Liver (tissue), 9 donors: Measurements from ENCODE around the gene SCLY. TPM values are rescaled to one million over a fixed set of nuclear protein-coding genes. Genes with fewer than 3 reads are reported as not detected.

Experiments used
- DNase-seq: peaks from one replicate; pipeline ENCODE4 v3.0.0-alpha.2; 2017; ENCODE audit warnings: low spot score
- H3K27ac ChIP-seq, 2 donors: one replicate each; pipeline ENCODE4 v1.7.0; 2013; ENCODE audit warnings: inconsistent platforms in 2 of 2, low read length in 2 of 2, control low read depth in 1 of 2, low read depth in 1 of 2, mild to moderate bottlenecking in 1 of 2
- H3K27me3 ChIP-seq, 4 donors: one replicate each; pipeline versions ENCODE4 v1.6.1 to v1.7.0; 2013; ENCODE audit warnings: low read length in 3 of 4, inconsistent platforms in 1 of 4, mild to moderate bottlenecking in 1 of 4, moderate library complexity in 1 of 4; ENCODE audit not compliant: control insufficient read depth in 4 of 4, insufficient read depth in 4 of 4
- H3K36me3 ChIP-seq, 4 donors: one replicate each; pipeline versions ENCODE4 v1.6.1 to v1.7.0; 2013; ENCODE audit warnings: low read length in 3 of 4, mild to moderate bottlenecking in 3 of 4, low read depth in 1 of 4, moderate library complexity in 1 of 4; ENCODE audit not compliant: control insufficient read depth in 4 of 4, insufficient read depth in 3 of 4
- H3K4me1 ChIP-seq, 4 donors: one replicate each; pipeline versions ENCODE4 v1.6.1 to v1.7.0; 2013; ENCODE audit warnings: low read length in 3 of 4, mild to moderate bottlenecking in 3 of 4, moderate library complexity in 1 of 4; ENCODE audit not compliant: control insufficient read depth in 4 of 4, insufficient read depth in 4 of 4
- H3K4me3 ChIP-seq, 3 donors: one replicate each; pipeline versions ENCODE4 v1.6.1 to v1.7.0; 2013; ENCODE audit warnings: low read length in 3 of 3, control low read depth in 1 of 3, low read depth in 1 of 3, mild to moderate bottlenecking in 1 of 3
- H3K9ac ChIP-seq, 2 donors: one replicate each; pipeline ENCODE4 v1.7.0; 2013; ENCODE audit warnings: low read length in 2 of 2, mild to moderate bottlenecking in 2 of 2, moderate library complexity in 2 of 2, control low read depth in 1 of 2, low read depth in 1 of 2
- H3K9me3 ChIP-seq, 4 donors: one replicate each; pipeline versions ENCODE4 v1.6.1 to v1.7.0; 2013; ENCODE audit warnings: low read length in 3 of 4; ENCODE audit not compliant: control insufficient read depth in 4 of 4
- EGR1 ChIP-seq, 2 donors: IDR thresholded peaks; 2 replicates each; pipeline ENCODE4 v1.6.1; 2016 to 2018; ENCODE audit warnings: antibody characterized with exemption in 2 of 2, low read depth in 2 of 2
- FOXA1 ChIP-seq: IDR thresholded peaks from 2 replicates; pipeline ENCODE4 v1.6.1; 2016; ENCODE audit warnings: antibody characterized with exemption
- FOXA2 ChIP-seq: IDR thresholded peaks from 2 replicates; pipeline ENCODE4 v1.6.1; 2016; ENCODE audit warnings: antibody characterized with exemption
- GABPA ChIP-seq, 2 donors: IDR thresholded peaks in 1 of 2; conservative IDR thresholded peaks in 1 of 2; 2 replicates each; pipeline ENCODE4 v1.6.1; 2016; ENCODE audit warnings: antibody characterized with exemption in 2 of 2, mild to moderate bottlenecking in 1 of 2, moderate library complexity in 1 of 2
- HNF4G ChIP-seq: IDR thresholded peaks from 2 replicates; pipeline ENCODE4 v1.6.1; 2016; ENCODE audit warnings: antibody characterized with exemption
- NR2F2 ChIP-seq: IDR thresholded peaks from 2 replicates; pipeline ENCODE4 v1.6.1; 2016; ENCODE audit warnings: antibody characterized with exemption
- RAD21 ChIP-seq, 2 donors: IDR thresholded peaks; 2 replicates each; pipeline ENCODE4 v1.6.1; 2016; ENCODE audit warnings: antibody characterized with exemption in 2 of 2, mild to moderate bottlenecking in 2 of 2
- RXRA ChIP-seq, 2 donors: IDR thresholded peaks; 2 replicates each; pipeline ENCODE4 v1.6.1; 2017 to 2018; ENCODE audit warnings: antibody characterized with exemption in 2 of 2, mild to moderate bottlenecking in 1 of 2
- SP1 ChIP-seq: IDR thresholded peaks from 2 replicates; pipeline ENCODE4 v1.6.1; 2018; ENCODE audit warnings: antibody characterized with exemption, mild to moderate bottlenecking
- TAF1 ChIP-seq: conservative IDR thresholded peaks from 2 replicates; pipeline ENCODE4 v1.6.1; 2016; ENCODE audit warnings: antibody characterized with exemption, mild to moderate bottlenecking
- WGBS: extraction: QIAGEN DNeasy Blood & Tissue Kit; methylation state at CpG from one replicate; pipeline ENCODE4 v1.1.7; 2013; 5-methylcytosine and 5-hydroxymethylcytosine counted together
- polyA plus RNA-seq, 2 donors: library from polyadenylated mRNA; stranded (reverse) in 1 of 2; unstranded in 1 of 2; fragments of 200-250 nt in 1 of 2; fragments of >200 nt in 1 of 2; fragmentation: Nextera tagmentation in 1 of 2; extraction: Ambion mirVana in 1 of 2; gene quantifications; one replicate each; pipeline versions ENCODE4 v1.2.1 to v1.2.3, GENCODE V29; 2013 to 2015
- total RNA-seq, 2 donors: library from RNA; depleted of rRNA; stranded (reverse); fragments of >200 nt; gene quantifications; one replicate each; pipeline ENCODE4 v1.2.3, GENCODE V29; 2014
- TF ChIP-seq, protein P1 (sequence below): fragments of 150-350 bp; IDR thresholded peaks from 2 replicates; pipeline ENCODE4 v1.5.1; 2017; ENCODE audit warnings: improper control_type of control experiment, low read depth, low read length; ENCODE audit not compliant: missing input control
- TF ChIP-seq, protein P2 (sequence below): IDR thresholded peaks from 2 replicates; pipeline ENCODE4 v1.6.1; 2016; ENCODE audit warnings: antibody characterized with exemption
- TF ChIP-seq, protein P3 (sequence below): IDR thresholded peaks from 2 replicates; pipeline ENCODE4 v1.6.1; 2016; ENCODE audit warnings: antibody characterized with exemption
- TF ChIP-seq, protein P4 (sequence below): IDR thresholded peaks from 2 replicates; pipeline ENCODE4 v1.6.1; 2016; ENCODE audit warnings: antibody characterized with exemption, mild to moderate bottlenecking
- donor health status: healthy.
- donor health status: healthy.
- donor health status: healthy.
- donor health status: healthy.
- donor health status: healthy.

SCLY gene
- total and polyA plus RNA-seq, 4 donors: 21.6 to 39.2 (median 25.0) TPM

DNA sequence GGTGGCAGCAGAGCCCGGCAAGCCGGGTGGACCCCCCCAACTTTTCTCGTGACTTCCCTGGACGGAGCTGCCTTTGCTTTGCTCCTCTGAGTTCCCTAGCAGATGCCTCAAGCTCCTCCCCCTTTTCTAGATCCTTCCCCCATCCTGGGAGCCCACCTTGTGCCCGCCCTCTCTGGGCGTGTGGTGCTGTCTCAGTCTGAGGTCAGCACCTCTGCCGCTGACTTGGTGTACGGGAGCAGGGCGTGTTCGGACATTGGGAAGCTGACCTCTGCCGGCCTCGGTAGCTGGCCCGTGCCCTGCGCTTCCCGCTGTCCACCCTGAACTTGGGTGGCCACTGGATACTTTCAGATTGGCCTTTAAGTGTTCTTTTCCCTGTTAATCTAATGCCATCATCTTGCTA is 19.7 kb downstream of the SCLY start:
- TF ChIP-seq, protein P1, sequence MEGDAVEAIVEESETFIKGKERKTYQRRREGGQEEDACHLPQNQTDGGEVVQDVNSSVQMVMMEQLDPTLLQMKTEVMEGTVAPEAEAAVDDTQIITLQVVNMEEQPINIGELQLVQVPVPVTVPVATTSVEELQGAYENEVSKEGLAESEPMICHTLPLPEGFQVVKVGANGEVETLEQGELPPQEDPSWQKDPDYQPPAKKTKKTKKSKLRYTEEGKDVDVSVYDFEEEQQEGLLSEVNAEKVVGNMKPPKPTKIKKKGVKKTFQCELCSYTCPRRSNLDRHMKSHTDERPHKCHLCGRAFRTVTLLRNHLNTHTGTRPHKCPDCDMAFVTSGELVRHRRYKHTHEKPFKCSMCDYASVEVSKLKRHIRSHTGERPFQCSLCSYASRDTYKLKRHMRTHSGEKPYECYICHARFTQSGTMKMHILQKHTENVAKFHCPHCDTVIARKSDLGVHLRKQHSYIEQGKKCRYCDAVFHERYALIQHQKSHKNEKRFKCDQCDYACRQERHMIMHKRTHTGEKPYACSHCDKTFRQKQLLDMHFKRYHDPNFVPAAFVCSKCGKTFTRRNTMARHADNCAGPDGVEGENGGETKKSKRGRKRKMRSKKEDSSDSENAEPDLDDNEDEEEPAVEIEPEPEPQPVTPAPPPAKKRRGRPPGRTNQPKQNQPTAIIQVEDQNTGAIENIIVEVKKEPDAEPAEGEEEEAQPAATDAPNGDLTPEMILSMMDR: no peak
- TF ChIP-seq TAF1 (no peak), RAD21 (IDR thresholded peaks at IDR 0.05) (no peak), GABPA (IDR thresholded peaks at IDR 0.05 in 1 of 2, conservative IDR thresholded peaks at IDR 0.05 in 1 of 2) (no peak), RXRA (IDR thresholded peaks at IDR 0.05) (no peak), FOXA1 (no peak), FOXA2 (no peak), HNF4G (no peak), NR2F2 (no peak), EGR1 (IDR thresholded peaks at IDR 0.05; ENCODE audit: low read depth in 2 of 2) (no peak), SP1 (no peak)
- TF ChIP-seq, protein P2, sequence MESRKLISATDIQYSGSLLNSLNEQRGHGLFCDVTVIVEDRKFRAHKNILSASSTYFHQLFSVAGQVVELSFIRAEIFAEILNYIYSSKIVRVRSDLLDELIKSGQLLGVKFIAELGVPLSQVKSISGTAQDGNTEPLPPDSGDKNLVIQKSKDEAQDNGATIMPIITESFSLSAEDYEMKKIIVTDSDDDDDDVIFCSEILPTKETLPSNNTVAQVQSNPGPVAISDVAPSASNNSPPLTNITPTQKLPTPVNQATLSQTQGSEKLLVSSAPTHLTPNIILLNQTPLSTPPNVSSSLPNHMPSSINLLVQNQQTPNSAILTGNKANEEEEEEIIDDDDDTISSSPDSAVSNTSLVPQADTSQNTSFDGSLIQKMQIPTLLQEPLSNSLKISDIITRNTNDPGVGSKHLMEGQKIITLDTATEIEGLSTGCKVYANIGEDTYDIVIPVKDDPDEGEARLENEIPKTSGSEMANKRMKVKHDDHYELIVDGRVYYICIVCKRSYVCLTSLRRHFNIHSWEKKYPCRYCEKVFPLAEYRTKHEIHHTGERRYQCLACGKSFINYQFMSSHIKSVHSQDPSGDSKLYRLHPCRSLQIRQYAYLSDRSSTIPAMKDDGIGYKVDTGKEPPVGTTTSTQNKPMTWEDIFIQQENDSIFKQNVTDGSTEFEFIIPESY: no peak
- TF ChIP-seq, protein P3, sequence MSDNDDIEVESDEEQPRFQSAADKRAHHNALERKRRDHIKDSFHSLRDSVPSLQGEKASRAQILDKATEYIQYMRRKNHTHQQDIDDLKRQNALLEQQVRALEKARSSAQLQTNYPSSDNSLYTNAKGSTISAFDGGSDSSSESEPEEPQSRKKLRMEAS: no peak
- H3K36me3 ChIP-seq: peaks cover 11 to 31% (median 24%) of the 10 kb centered on the region in 4 donors
- DNase-seq: no peak
- 99% methylated on average over 15 of the region's 15 CpGs for WGBS
- peak overlapping the region in 1 of 3 donors; percentile 57 for H3K4me3 ChIP-seq
- H3K9ac ChIP-seq: no peak overlapping the region
- peaks cover 0 to 5% (median 0%) of the 10 kb centered on the region in 4 donors for H3K9me3 ChIP-seq
- H3K27me3 ChIP-seq: no peaks in the 10 kb centered on the region
- peak overlapping the region; percentile 57 to 84 for H3K27ac ChIP-seq
- H3K4me1 ChIP-seq: peaks cover 0 to 31% (median 10%) of the 10 kb centered on the region in 4 donors

DNA sequence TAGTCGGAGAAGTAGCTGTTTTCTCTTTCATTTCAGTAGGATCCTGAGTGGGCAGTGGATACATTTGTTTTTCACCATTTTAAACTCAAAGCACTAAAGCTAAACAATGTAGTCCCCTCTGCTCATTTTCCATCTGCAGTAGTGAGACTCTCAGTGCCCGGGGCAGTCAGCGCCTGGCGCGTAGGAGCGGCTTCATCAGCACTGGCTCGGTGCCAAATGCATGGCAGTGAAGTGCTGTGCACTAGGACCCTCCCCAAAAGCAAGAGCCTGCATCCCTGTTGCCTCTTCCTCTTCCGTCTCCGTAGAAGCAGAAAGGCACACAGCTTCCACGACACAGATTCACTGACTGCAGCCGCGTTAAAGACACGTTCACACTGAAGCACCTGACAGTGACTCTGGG is 20.3 kb downstream of the SCLY start:
- DNase-seq: no peak
- Histone ChIP-seq H3K36me3 (peaks cover 11 to 31% (median 25%) of the 10 kb centered on the region in 4 donors), H3K9ac (peak overlapping the region in 1 of 2 donors; percentile 21), H3K27ac (peak overlapping the region; percentile 26 to 84), H3K4me1 (peaks cover 0 to 27% (median 10%) of the 10 kb centered on the region in 4 donors), H3K27me3 (no peaks in the 10 kb centered on the region), H3K9me3 (peaks cover 0 to 5% (median 0%) of the 10 kb centered on the region in 4 donors), H3K4me3 (no peak overlapping the region)
- WGBS: 95% methylated on average over 13 of the region's 13 CpGs
- TF ChIP-seq TAF1 (no peak), FOXA1 (no peak), RXRA (IDR thresholded peaks at IDR 0.05) (no peak), SP1 (no peak)
- TF ChIP-seq, protein P4, sequence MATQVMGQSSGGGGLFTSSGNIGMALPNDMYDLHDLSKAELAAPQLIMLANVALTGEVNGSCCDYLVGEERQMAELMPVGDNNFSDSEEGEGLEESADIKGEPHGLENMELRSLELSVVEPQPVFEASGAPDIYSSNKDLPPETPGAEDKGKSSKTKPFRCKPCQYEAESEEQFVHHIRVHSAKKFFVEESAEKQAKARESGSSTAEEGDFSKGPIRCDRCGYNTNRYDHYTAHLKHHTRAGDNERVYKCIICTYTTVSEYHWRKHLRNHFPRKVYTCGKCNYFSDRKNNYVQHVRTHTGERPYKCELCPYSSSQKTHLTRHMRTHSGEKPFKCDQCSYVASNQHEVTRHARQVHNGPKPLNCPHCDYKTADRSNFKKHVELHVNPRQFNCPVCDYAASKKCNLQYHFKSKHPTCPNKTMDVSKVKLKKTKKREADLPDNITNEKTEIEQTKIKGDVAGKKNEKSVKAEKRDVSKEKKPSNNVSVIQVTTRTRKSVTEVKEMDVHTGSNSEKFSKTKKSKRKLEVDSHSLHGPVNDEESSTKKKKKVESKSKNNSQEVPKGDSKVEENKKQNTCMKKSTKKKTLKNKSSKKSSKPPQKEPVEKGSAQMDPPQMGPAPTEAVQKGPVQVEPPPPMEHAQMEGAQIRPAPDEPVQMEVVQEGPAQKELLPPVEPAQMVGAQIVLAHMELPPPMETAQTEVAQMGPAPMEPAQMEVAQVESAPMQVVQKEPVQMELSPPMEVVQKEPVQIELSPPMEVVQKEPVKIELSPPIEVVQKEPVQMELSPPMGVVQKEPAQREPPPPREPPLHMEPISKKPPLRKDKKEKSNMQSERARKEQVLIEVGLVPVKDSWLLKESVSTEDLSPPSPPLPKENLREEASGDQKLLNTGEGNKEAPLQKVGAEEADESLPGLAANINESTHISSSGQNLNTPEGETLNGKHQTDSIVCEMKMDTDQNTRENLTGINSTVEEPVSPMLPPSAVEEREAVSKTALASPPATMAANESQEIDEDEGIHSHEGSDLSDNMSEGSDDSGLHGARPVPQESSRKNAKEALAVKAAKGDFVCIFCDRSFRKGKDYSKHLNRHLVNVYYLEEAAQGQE: no peak
